Measurements from ENCODE around the gene NSUN7. TPM values are rescaled to one million over a fixed set of nuclear protein-coding genes. Genes with fewer than 3 reads are reported as not detected.

Gene NSUN7
- total and polyA plus RNA-seq, 7 donors, result 0.03 to 0.39 (median 0.11) TPM; not detected in 4

GRCh38 chr4:40858962-40859361 lies 109.2 kb downstream of the NSUN7 start:
- no peaks in the 10 kb centered on the region for H3K4me1 ChIP-seq
- H3K27ac ChIP-seq, result no peak overlapping the region
- no peaks in the 10 kb centered on the region for H3K27me3 ChIP-seq (ENCODE audit: insufficient read depth in 3 of 3, low read length in 2 of 3)
- intact Hi-C loops (cut with DNase I), result no loop called here
- 68 to 83% (median 70%) methylated on average over 2 of the region's 2 CpGs for WGBS, 3 donors
- H3K4me3 ChIP-seq, result no peak overlapping the region
- H3K9me3 ChIP-seq, result no peaks in the 10 kb centered on the region
- H3K36me3 ChIP-seq (ENCODE audit: insufficient read depth in 1 of 2, low read depth in 1 of 2), result no peaks in the 10 kb centered on the region
- TF ChIP-seq, protein P1, sequence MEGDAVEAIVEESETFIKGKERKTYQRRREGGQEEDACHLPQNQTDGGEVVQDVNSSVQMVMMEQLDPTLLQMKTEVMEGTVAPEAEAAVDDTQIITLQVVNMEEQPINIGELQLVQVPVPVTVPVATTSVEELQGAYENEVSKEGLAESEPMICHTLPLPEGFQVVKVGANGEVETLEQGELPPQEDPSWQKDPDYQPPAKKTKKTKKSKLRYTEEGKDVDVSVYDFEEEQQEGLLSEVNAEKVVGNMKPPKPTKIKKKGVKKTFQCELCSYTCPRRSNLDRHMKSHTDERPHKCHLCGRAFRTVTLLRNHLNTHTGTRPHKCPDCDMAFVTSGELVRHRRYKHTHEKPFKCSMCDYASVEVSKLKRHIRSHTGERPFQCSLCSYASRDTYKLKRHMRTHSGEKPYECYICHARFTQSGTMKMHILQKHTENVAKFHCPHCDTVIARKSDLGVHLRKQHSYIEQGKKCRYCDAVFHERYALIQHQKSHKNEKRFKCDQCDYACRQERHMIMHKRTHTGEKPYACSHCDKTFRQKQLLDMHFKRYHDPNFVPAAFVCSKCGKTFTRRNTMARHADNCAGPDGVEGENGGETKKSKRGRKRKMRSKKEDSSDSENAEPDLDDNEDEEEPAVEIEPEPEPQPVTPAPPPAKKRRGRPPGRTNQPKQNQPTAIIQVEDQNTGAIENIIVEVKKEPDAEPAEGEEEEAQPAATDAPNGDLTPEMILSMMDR (IDR thresholded peaks at IDR 0.05), result no peak
- DNase-seq (no peak), ATAC-seq (no peak)

Other genes with a start within 250 kb of the NSUN7 start
- 1 to 10 TPM; 1.2 to 2.3 (median 2.1) TPM for gene RBM47, start 120.1 kb upstream of the NSUN7 start, total RNA-seq
- under 1 TPM; 0.17 to 0.31 (median 0.30) TPM for gene RBM47, start 120.1 kb upstream of the NSUN7 start, polyA plus RNA-seq

All from psoas muscle (tissue), 8 donors.